SU-DHL-6 (cell line): ENCODE measurements around the gene SH3RF1.

ENCODE experiments used
- H2AFZ ChIP-seq: fragments of 200-600 bp; sonication (generic); 2 replicates; pipeline ENCODE4 v1.6.1; 2014; ENCODE audit warnings: low read depth, mild to moderate bottlenecking, moderate library complexity, mixed read lengths, antibody characterized with exemption, low read length; ENCODE audit not compliant: severe bottlenecking
- H3F3A ChIP-seq: fragments of 200-600 bp; shearing (Covaris generic); 2 replicates; pipeline ENCODE4 v1.6.0; 2016; ENCODE audit warnings: antibody characterized with exemption, mild to moderate bottlenecking; ENCODE audit not compliant: insufficient read depth
- H3K27ac ChIP-seq: fragments of 200-600 bp; sonication (generic); 2 replicates; pipeline ENCODE4 v1.5.1; 2016; ENCODE audit warnings: low read depth, mild to moderate bottlenecking, low read length, moderate library complexity, mixed read lengths
- H3K27me3 ChIP-seq: fragments of 200-600 bp; sonication (generic), shearing (Covaris generic); 2 replicates; pipeline ENCODE4 v1.6.0; 2014; ENCODE audit warnings: mild to moderate bottlenecking, low read length
- H3K36me3 ChIP-seq: fragments of 200-600 bp; sonication (generic); 2 replicates; pipeline ENCODE4 v1.6.1; 2014; ENCODE audit warnings: mild to moderate bottlenecking, low read length, mixed read lengths
- H3K4me2 ChIP-seq: fragments of 300-600, 200-600 bp; shearing (Covaris generic), sonication (generic); 2 replicates; pipeline ENCODE4 v1.6.0; 2014; ENCODE audit warnings: low read length, low read depth, mild to moderate bottlenecking; ENCODE audit not compliant: poor library complexity, severe bottlenecking
- H3K4me3 ChIP-seq: fragments of 200-600 bp; sonication (generic); 2 replicates; pipeline ENCODE4 v1.5.1; 2014; ENCODE audit warnings: antibody characterized with exemption, low read length, mild to moderate bottlenecking, mixed read lengths; ENCODE audit not compliant: insufficient read depth, poor library complexity, severe bottlenecking
- H3K79me2 ChIP-seq: fragments of 200-600 bp; sonication (generic); 2 replicates; pipeline ENCODE4 v1.6.1; 2014; ENCODE audit warnings: mild to moderate bottlenecking, low read length, moderate library complexity; ENCODE audit not compliant: insufficient read depth
- H3K9ac ChIP-seq: fragments of 200-600 bp; sonication (generic); 2 replicates; pipeline ENCODE4 v1.7.0; 2014; ENCODE audit warnings: mild to moderate bottlenecking, low read length
- H3K9me2 ChIP-seq: fragments of 200-600 bp; sonication (generic); replicated peaks from 2 replicates; pipeline ENCODE4 v1.6.1; 2014; ENCODE audit warnings: low read length; ENCODE audit not compliant: insufficient read depth
- H3K9me3 ChIP-seq: fragments of 200-600 bp; sonication (generic); 2 replicates; pipeline ENCODE4 v1.6.1; 2014; ENCODE audit warnings: low read length, mixed read lengths; ENCODE audit not compliant: insufficient read depth
- H4K20me1 ChIP-seq: fragments of 200-600 bp; sonication (generic); 2 replicates; pipeline ENCODE4 v1.6.1; 2014; ENCODE audit warnings: low read depth, mild to moderate bottlenecking, antibody characterized with exemption, low read length, moderate library complexity, mixed read lengths
- CTCF ChIP-seq: fragments of 200-600 bp; sonication (generic); IDR thresholded peaks from one replicate; pipeline ENCODE4 v1.5.1; 2017; ENCODE audit warnings: antibody characterized with exemption, mild to moderate bottlenecking, low read length, moderate library complexity; ENCODE audit not compliant: insufficient read depth, poor library complexity, severe bottlenecking
- EZH2phosphoT487 ChIP-seq: fragments of 200-600 bp; sonication (generic), shearing (Covaris generic); conservative IDR thresholded peaks from 2 replicates; pipeline ENCODE4 v1.6.1; 2018; ENCODE audit warnings: mild to moderate bottlenecking, antibody characterized with exemption, low read length, moderate library complexity, mixed read lengths

The SH3RF1 gene

DNA sequence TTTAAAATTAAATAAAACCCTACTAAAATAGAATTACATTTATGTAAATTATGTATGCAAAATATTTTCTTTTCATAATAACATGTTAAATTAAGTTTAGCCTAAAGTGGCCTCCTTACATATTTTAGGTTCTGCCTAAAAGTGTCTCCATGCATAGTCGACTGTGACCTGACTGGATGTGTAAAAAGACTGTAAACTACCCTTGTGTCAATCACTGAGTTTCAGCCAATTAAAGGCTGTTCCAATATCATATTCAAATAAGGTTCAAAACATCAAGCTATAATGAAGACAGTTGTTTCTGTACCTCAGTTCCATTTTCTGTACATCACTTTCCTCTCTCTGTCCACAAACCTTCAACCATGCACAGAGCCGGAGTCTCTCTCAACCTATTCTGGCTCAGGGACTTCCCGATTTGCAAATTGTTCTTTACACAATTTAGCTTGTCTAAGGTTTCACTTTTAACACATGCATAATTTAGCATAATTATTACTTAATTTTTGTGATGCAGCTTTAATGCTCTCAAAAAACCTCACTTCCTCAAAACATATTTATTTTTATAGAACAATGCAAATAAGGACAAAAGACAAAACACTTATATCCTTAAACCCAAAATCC lies 60.1 kb downstream of the SH3RF1 start:
- H3K79me2 ChIP-seq = no peaks in the 10 kb centered on the region

DNA sequence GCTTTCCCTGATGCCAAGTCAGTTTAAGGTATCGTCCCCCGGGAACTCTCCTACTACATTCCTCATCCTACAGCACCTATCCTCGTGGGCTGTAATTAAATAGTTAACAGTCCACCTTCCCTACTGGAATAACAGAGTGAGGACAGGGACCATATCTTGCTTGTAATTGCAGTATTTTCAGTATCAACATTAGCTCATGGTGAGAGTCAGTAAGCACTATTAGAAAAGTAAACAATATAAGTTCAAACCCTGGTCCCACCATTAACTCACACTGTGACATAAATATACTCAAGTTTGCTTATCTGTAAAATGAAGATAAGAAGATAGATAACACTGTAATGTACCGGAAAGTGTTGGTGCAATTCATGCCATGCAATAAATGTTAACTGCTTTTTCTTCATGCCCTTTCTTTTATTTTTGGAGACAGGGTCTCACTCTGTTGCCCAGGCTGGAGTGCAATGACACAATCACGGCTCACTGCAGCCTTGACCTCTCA lies 61.3 kb downstream of the SH3RF1 start:
- TF ChIP-seq CTCF = no peak
- no peak for TF ChIP-seq EZH2phosphoT487
- Histone ChIP-seq H2AFZ (no peak overlapping the region), H3K4me3 (no peak overlapping the region), H3K36me3 (no peaks in the 10 kb centered on the region), H3K9me2 (no peaks in the 10 kb centered on the region), H3K27ac (no peak overlapping the region), H3K9ac (no peak overlapping the region), H3K4me2 (no peak overlapping the region), H4K20me1 (no peaks in the 10 kb centered on the region), H3K27me3 (no peaks in the 10 kb centered on the region), H3F3A (no peaks in the 10 kb centered on the region), H3K79me2 (no peaks in the 10 kb centered on the region), H3K9me3 (no peaks in the 10 kb centered on the region)

More for the DNA sequence above, 60.1 kb downstream of the SH3RF1 start:
- Histone ChIP-seq H3K9ac (no peak overlapping the region), H3K4me3 (no peak overlapping the region), H3F3A (no peaks in the 10 kb centered on the region), H4K20me1 (no peaks in the 10 kb centered on the region), H3K27me3 (no peaks in the 10 kb centered on the region), H3K9me3 (no peaks in the 10 kb centered on the region), H3K9me2 (no peaks in the 10 kb centered on the region), H2AFZ (no peak overlapping the region), H3K27ac (no peak overlapping the region), H3K4me2 (no peak overlapping the region), H3K36me3 (no peaks in the 10 kb centered on the region)
- TF ChIP-seq CTCF (no peak), EZH2phosphoT487 (no peak)

DNA sequence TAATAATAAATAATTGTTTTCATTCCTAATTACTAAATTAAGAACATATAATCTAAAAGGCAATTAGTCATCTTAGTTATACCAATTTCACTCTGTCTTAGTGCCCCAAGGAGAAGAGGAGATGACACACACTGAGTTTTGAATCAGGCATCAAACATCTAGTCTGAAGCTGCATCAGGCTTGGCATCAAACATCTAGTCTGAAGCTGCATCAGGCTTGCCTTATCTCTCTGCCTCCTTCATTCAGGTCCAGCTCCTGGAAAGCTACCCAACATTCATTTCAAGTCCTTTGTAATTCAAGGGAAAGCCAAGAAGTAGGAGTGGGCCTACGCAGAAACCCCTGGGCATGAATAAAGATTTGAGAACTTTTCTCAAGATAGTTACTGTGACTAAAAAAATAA lies 62.2 kb downstream of the SH3RF1 start:
- H3K27me3 ChIP-seq = no peaks in the 10 kb centered on the region
- H3K27ac ChIP-seq = no peak overlapping the region
- H4K20me1 ChIP-seq = no peaks in the 10 kb centered on the region
- H3K9me2 ChIP-seq = no peaks in the 10 kb centered on the region
- H3K79me2 ChIP-seq = no peaks in the 10 kb centered on the region
- H3K9ac ChIP-seq = no peak overlapping the region
- TF ChIP-seq CTCF = no peak
- no peak for TF ChIP-seq EZH2phosphoT487
- H3K4me3 ChIP-seq = no peak overlapping the region
- no peak overlapping the region for H2AFZ ChIP-seq
- H3K9me3 ChIP-seq = no peaks in the 10 kb centered on the region
- no peak overlapping the region for H3K4me2 ChIP-seq
- H3F3A ChIP-seq = no peaks in the 10 kb centered on the region
- H3K36me3 ChIP-seq = no peaks in the 10 kb centered on the region
